Measurements from ENCODE around the gene PALMD. TPM values are rescaled to one million over a fixed set of nuclear protein-coding genes. Genes with fewer than 3 reads are reported as not detected.
A peak's percentile ranks its signal among the peaks of the same experiment; 100 is the strongest.

PALMD gene
- polyA plus RNA-seq, 2 of the 4 experiments (the other 2 are of a cell fraction) = 0.92 to 3.1 TPM

DNA sequence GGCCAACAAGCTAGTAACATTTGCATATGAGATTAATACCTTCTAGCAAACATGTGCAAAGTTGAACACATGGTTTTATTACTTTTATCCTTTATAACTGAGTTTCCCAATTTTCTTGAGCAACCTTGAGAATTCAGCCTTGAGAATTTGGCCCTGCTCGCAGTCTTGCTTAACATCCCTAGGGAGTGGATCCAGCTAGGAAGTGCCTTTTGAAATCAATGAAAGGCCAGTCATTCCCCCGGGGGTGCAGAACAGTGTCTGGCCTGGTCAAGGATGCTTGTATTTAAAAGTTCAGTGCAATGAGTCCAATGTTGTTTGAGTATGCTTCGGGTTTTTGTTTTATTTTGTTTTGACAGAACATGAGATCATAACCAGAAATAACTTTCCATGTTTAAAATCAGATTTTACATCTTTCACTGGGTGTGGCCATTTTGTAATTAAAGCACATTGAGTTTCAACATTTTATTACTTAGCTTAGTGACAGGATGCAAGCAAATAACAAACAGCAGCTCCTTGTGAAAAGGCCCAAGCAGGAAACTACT is 16.7 kb downstream of the PALMD start:
- H3K4me1 ChIP-seq = peaks cover 14% of the 10 kb centered on the region; the same call in 2 of the 3 replicates
- H3K27ac ChIP-seq = peak overlapping the region in 1 of 2 experiments; percentile 41; a peak in 1 of 6 replicates
- FAIRE-seq (no peak), DNase-seq (ENCODE audit: low read depth in 1 of 2, low spot score in 1 of 2) (peak in 1 of 2 experiments; percentile 26), ATAC-seq (no peak)
- WGBS (ENCODE audit: missing lambda C conversion rate) = 23% methylated on average over 3 of the region's 3 CpGs
- CTCF ChIA-PET = no interaction called here
- TF ChIP-seq CEBPB (IDR thresholded peaks at IDR 0.05) (peak; percentile 21 to 48; a peak in 1 of 4 replicates), HOXB5 (CRISPR knock-in tag; IDR thresholded peaks at IDR 0.05) (no peak), POLR2A (IDR thresholded peaks at IDR 0.05; ENCODE audit: low read length) (no peak), EP300 (IDR thresholded peaks at IDR 0.05) (peak in 1 of 2 experiments; percentile 30; a peak in 1 of 5 replicates)
- TF ChIP-seq, protein P1, sequence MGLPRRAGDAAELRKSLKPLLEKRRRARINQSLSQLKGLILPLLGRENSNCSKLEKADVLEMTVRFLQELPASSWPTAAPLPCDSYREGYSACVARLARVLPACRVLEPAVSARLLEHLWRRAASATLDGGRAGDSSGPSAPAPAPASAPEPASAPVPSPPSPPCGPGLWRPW (IDR thresholded peaks at IDR 0.05) = no peak
- POLR2A ChIA-PET = no interaction called here
- no peaks in the 10 kb centered on the region for H3K9me3 ChIP-seq
- H3K4me3 ChIP-seq = no peak overlapping the region
- 0 out of 3 replicates have a peak overlapping the region, but pooled peaks have one; percentile 1 for H3K4me2 ChIP-seq

DNA sequence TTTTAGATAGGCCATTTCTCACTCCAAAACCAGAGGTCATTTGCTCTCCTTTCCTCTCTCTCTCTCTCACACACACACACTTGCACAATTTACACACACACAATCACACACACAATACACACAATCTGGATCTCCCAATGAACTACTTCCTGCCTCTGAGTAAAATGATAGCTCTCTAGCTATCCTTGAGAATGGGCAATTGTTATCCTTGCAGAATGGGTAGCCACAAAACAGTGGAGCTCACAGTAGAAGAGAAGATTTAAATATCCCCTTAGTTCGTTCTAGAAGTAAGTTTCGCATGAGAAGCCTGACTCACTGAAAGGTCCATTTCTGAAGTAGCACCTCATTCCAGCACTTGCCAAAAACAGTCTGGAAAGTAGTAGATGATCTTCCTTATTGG is 17.6 kb downstream of the PALMD start:
- CTCF ChIA-PET = interaction anchor here (0.7 kb wide), 1 partner anchor 483 kb away, joined by 3 read pairs; no protein-coding TSS in a partner anchor
- H3K4me2 ChIP-seq = no peak overlapping the region
- no peak for ATAC-seq
- H3K4me1 ChIP-seq = peaks cover 14% of the 10 kb centered on the region; the same call in 2 of the 3 replicates
- POLR2A ChIA-PET = no interaction called here
- no peak overlapping the region for H3K4me3 ChIP-seq
- H3K9me3 ChIP-seq = no peaks in the 10 kb centered on the region
- TF ChIP-seq EP300 (IDR thresholded peaks at IDR 0.05) (no peak), KDM1A (IDR thresholded peaks at IDR 0.05; ENCODE audit: low read depth) (no peak), RAD21 (conservative IDR thresholded peaks at IDR 0.05 in 1 of 2, IDR thresholded peaks at IDR 0.05 in 1 of 2) (no peak), FOXS1 (CRISPR knock-in tag; IDR thresholded peaks at IDR 0.05) (no peak), JUN (IDR thresholded peaks at IDR 0.05) (no peak), HOXB13 (CRISPR knock-in tag; IDR thresholded peaks at IDR 0.05; ENCODE audit: low read depth) (no peak), SREBF2 (IDR thresholded peaks at IDR 0.05) (no peak), MAFK (IDR thresholded peaks at IDR 0.05; ENCODE audit: partially characterized antibody) (no peak)
- TF ChIP-seq, protein P2, sequence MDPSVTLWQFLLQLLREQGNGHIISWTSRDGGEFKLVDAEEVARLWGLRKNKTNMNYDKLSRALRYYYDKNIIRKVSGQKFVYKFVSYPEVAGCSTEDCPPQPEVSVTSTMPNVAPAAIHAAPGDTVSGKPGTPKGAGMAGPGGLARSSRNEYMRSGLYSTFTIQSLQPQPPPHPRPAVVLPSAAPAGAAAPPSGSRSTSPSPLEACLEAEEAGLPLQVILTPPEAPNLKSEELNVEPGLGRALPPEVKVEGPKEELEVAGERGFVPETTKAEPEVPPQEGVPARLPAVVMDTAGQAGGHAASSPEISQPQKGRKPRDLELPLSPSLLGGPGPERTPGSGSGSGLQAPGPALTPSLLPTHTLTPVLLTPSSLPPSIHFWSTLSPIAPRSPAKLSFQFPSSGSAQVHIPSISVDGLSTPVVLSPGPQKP (IDR thresholded peaks at IDR 0.05; ENCODE audit: low read depth, low read length) = no peak
- TF ChIP-seq, protein P1 (IDR thresholded peaks at IDR 0.05) = no peak
- TF ChIP-seq, protein P3, sequence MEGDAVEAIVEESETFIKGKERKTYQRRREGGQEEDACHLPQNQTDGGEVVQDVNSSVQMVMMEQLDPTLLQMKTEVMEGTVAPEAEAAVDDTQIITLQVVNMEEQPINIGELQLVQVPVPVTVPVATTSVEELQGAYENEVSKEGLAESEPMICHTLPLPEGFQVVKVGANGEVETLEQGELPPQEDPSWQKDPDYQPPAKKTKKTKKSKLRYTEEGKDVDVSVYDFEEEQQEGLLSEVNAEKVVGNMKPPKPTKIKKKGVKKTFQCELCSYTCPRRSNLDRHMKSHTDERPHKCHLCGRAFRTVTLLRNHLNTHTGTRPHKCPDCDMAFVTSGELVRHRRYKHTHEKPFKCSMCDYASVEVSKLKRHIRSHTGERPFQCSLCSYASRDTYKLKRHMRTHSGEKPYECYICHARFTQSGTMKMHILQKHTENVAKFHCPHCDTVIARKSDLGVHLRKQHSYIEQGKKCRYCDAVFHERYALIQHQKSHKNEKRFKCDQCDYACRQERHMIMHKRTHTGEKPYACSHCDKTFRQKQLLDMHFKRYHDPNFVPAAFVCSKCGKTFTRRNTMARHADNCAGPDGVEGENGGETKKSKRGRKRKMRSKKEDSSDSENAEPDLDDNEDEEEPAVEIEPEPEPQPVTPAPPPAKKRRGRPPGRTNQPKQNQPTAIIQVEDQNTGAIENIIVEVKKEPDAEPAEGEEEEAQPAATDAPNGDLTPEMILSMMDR (IDR thresholded peaks at IDR 0.05) = no peak
- TF ChIP-seq, protein P4, sequence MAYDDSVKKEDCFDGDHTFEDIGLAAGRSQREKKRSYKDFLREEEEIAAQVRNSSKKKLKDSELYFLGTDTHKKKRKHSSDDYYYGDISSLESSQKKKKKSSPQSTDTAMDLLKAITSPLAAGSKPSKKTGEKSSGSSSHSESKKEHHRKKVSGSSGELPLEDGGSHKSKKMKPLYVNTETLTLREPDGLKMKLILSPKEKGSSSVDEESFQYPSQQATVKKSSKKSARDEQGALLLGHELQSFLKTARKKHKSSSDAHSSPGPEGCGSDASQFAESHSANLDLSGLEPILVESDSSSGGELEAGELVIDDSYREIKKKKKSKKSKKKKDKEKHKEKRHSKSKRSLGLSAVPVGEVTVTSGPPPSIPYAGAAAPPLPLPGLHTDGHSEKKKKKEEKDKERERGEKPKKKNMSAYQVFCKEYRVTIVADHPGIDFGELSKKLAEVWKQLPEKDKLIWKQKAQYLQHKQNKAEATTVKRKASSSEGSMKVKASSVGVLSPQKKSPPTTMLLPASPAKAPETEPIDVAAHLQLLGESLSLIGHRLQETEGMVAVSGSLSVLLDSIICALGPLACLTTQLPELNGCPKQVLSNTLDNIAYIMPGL (CRISPR knock-in tag; IDR thresholded peaks at IDR 0.05; ENCODE audit: borderline replicate concordance) = no peak
- TF ChIP-seq, protein P5, sequence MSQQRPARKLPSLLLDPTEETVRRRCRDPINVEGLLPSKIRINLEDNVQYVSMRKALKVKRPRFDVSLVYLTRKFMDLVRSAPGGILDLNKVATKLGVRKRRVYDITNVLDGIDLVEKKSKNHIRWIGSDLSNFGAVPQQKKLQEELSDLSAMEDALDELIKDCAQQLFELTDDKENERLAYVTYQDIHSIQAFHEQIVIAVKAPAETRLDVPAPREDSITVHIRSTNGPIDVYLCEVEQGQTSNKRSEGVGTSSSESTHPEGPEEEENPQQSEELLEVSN (IDR thresholded peaks at IDR 0.05; ENCODE audit: borderline replicate concordance, low read depth) = no peak
- WGBS (ENCODE audit: missing lambda C conversion rate) = no CpG with 5 or more reads among the region's 2 CpGs
- no peak for DNase-seq (ENCODE audit: low read depth in 1 of 2, low spot score in 1 of 2)
- no peak for FAIRE-seq
- peak overlapping the region in 1 of 2 experiments; percentile 31; a peak in 2 of 6 replicates for H3K27ac ChIP-seq

Measured in A549 (cell line).